ENCODE data around the gene THOC1.

GRCh38 chr18:179499-179898 is 88.3 kb downstream of the THOC1 start:
- no peak for TF ChIP-seq CTCF (IDR thresholded peaks at IDR 0.05)
- no peak for TF ChIP-seq POLR2A (IDR thresholded peaks at IDR 0.05)
